ENCODE measurements around the gene JMJD7. TPM values are rescaled to one million over a fixed set of nuclear protein-coding genes. Genes with fewer than 3 reads are reported as not detected.

JMJD7 gene
- total RNA-seq, 1 experiment from 2014 or later, result 2.8 TPM

DNA sequence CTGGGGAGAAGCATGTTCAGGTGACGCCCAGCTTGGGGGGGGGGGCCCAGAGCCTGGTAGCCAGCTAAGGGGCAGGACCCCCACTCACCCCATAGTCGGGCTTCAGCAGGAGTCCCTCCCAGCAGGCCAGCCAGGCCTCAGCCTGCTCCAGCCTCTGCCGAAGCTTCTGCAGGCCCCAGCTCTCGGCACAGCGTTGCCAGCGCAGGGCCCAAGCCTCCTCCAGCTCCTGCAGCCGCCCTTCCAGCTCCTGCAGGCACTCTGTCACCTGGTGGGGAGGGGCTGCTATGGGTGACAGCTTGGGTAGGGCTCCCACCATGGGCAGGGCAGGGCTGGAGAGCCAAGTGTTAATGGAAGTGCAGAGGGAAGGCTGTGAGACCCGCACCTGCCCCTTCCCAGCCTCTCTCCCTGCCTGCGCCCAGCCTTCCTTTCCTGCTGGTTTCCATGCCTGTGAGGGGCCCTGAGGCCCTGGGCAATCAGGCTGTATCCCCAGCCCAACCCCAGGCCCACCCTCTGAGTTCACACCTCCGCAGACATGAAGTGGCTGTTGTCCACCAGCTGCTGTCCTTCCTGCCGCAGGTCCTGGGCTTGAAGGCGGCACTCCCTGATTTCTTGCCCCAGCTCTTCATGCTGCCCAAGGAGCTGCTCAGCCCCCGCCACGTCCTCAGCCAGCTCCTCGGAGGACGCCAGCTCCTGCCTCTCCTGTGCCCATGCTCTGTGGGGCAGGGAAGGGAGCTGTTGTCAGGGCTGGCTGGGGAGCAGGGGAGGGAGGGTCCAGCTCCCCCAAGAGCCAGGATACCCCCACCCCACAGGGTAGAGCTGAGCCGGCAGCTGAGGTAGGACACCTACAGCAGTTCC lies 25.1 kb downstream of the JMJD7 start:
- in situ Hi-C loops (cut with HindIII; ENCODE audit: low pct_unique_long_range_greater_than_20kb, low sequenced_read_pairs), result no loop called here

DNA sequence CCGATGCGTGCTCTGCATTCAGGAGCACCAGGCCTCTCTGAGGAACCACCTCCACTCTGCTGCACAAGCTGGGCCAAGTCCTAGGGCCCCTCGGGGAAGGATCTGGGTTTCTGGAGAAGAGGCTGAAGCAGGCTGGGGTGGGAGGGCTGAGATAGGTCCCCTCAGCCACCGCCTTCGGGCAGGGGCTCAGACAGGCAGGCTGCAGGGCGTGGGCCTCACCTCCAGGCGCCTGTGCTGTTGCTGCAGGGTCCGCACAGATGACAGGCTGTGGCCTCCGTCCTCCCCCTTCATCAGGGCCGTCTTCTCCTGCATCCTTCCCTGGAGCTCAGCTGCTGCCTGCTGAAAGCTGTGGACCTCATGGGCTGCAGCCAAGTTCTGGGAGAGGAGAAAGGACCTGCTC lies 25.9 kb downstream of the JMJD7 start:
- DNase-seq (ENCODE audit: low read depth), result no peak
- in situ Hi-C loops (cut with HindIII; ENCODE audit: low pct_unique_long_range_greater_than_20kb, low sequenced_read_pairs), result no loop called here

More for the DNA sequence above, 25.1 kb downstream of the JMJD7 start:
- no peak for DNase-seq (ENCODE audit: low read depth)

DNA sequence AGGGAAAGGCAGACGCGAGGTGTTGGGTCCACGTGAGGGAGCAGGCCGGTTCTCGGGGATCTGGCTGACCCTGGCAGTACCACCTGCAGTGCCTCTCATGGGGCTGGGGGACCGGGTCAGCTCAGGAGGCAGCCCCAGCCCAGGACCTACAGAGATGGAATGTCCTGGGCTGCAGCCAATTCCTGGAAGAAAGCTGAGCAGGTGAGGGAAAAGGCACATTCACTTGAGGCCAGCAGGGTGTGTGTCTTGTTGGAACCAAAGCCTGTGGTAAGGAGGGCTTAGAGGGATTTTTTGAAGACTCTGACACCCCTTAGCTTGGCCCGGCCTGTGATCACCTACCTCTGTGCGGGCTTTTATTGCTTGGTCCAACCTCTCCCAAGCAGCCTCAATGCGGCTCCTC lies 26.6 kb downstream of the JMJD7 start:
- in situ Hi-C loops (cut with HindIII; ENCODE audit: low pct_unique_long_range_greater_than_20kb, low sequenced_read_pairs), result no loop called here
- no peak for DNase-seq (ENCODE audit: low read depth)

- in situ Hi-C loops (cut with HindIII; ENCODE audit: low pct_unique_long_range_greater_than_20kb, low sequenced_read_pairs), result no loop called here
- DNase-seq (ENCODE audit: low read depth), result no peak
These were observed 27.5 kb downstream of the JMJD7 start for GRCh38 chr15:41855261-41855961.

GRCh38 chr15:41856262-41856661 lies 28.4 kb downstream of the JMJD7 start:
- in situ Hi-C loops (cut with HindIII; ENCODE audit: low pct_unique_long_range_greater_than_20kb, low sequenced_read_pairs), result no loop called here
- no peak for DNase-seq (ENCODE audit: low read depth)

DNA sequence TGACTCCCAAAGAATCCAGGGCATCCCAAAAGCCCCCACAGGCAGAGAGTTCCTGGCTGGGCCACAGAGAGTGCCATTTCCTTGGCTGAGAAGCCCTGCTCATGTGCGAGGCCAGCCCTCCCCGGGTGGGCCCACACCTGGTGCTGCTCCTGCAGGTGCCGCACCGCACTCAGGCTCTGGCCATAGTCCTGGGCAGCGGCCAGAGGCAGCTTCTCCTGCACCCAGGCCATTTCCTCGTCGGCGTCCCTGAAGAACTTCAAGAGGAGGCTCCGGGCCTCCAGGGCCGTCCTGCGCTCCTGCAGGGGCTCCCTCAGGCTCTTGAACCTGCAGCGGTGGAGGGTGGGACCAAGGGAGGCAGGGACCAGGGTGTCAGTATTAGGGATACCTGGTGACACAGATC lies 28.8 kb downstream of the JMJD7 start:
- no peak for DNase-seq (ENCODE audit: low read depth)
- in situ Hi-C loops (cut with HindIII; ENCODE audit: low pct_unique_long_range_greater_than_20kb, low sequenced_read_pairs), result no loop called here

DNA sequence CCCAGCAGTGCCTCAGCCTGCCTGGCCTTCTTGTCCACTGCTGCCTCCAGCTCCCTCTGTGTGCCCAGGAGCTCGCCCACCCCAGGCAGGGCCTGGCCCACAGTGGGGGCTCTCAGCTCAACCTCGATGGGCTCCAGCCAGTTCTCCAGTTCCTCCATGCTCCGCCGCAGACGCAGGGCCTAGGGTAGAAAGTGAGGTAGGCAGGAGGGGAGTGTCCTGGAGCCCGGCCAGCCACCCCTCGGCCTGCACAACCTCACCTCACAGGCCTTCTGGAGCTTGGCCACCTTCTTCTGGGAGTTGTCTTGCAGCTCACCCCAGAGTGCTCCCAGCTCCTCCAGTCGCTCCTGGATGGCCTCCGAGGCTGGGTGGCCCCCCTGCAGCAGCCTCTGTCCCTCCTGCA lies 29.4 kb downstream of the JMJD7 start:
- no peak for DNase-seq (ENCODE audit: low read depth)
- in situ Hi-C loops (cut with HindIII; ENCODE audit: low pct_unique_long_range_greater_than_20kb, low sequenced_read_pairs), result no loop called here

GRCh38 chr15:41858756-41859155 lies 30.9 kb downstream of the JMJD7 start:
- in situ Hi-C loops (cut with HindIII; ENCODE audit: low pct_unique_long_range_greater_than_20kb, low sequenced_read_pairs), result no loop called here
- no peak for DNase-seq (ENCODE audit: low read depth)

DNA sequence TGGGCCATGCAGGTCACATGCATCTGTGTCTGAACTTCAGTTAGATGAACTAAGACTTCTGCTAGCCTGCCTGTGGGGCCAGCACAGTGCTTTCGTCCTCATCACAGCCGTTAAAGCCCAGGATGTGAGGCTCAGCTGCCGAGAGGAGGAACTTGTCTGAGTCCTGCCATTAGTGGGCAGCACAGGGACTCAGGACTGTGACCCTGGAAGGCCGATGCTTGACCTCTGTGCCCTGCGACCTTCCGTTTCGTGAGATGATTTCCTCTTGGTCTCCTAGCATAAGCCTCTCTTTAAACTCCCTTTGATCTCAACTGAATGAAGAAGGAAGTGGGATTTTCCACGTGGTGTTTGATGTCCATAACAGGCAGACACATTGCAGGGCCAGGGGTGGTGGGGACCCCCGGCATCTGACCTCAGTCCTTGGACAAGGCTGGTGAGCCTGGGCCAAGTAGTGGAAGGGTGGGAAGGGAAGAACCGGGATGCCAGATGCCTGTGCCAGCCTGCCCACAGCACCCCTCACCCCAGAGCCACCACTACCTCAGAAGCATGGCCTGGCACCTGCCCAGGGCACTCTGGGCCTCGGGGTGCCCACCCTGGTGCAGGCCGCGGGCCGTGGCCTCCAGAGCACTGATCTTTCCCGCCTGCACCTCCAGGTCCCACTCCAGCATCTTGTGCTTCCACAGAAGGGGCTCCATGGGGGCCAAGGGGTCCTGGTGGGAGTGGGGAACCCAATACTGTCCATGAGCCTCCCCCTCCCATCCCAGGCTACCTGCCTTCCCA lies 32.3 kb downstream of the JMJD7 start:
- in situ Hi-C loops (cut with HindIII; ENCODE audit: low pct_unique_long_range_greater_than_20kb, low sequenced_read_pairs), result no loop called here
- DNase-seq (ENCODE audit: low read depth), result no peak

GRCh38 chr15:41861736-41862356 lies 34.0 kb downstream of the JMJD7 start:
- in situ Hi-C loops (cut with HindIII; ENCODE audit: low pct_unique_long_range_greater_than_20kb, low sequenced_read_pairs), result no loop called here
- DNase-seq (ENCODE audit: low read depth), result no peak

GRCh38 chr15:41862515-41863116 lies 34.7 kb downstream of the JMJD7 start:
- no peak for DNase-seq (ENCODE audit: low read depth)
- in situ Hi-C loops (cut with HindIII; ENCODE audit: low pct_unique_long_range_greater_than_20kb, low sequenced_read_pairs), result no loop called here

DNA sequence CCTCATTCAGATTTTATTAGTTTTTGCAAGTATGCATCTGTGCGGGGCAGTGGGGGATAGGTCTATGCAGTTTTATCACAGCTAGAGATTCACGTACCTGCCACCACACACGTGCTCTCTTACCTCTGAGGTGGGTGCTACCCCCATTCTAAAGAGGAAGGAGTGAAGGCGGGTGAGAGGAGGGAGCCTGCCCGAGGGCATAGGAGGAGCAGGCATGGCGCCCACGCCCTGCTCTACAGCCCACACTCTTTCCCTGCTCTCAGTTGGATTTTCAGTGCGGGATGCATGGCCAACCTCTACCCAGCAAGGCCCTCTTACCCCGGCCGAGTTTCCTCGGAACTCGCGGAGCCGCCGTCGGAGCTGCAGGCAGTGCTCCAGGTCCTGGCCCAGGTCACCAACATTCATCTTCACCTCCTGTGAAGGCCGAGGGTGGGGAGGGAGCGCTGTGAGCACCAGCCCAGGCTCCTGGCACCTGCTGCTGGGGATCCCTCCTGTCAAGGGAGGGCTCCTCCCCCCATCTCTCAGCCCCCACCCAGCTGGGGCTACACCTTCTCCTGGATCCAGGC lies 37.7 kb downstream of the JMJD7 start:
- in situ Hi-C loops (cut with HindIII; ENCODE audit: low pct_unique_long_range_greater_than_20kb, low sequenced_read_pairs), result no loop called here
- DNase-seq (ENCODE audit: low read depth), result no peak

DNA sequence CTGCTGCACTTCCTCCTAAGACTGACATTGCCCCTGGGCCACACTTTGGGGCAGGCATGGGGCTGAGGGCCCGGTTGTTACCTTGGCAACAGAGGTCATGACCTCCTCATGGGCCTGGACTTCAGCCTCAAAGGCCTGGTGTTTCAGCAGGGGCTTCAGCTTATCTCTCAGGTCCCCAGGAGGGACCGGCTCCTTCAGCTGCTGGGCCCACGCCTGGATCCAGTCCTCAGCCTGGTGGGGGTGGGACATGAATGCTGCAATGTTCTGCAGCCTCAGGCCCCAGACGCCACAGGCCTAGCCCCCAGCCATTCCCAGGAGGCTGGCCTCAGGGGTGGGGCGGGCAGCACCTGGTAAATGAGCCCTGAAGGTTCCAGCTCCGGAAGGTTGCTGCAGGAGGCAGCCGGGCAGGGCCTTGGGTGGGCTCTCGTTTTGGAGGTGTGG lies 38.4 kb downstream of the JMJD7 start:
- in situ Hi-C loops (cut with HindIII; ENCODE audit: low pct_unique_long_range_greater_than_20kb, low sequenced_read_pairs), result no loop called here
- DNase-seq (ENCODE audit: low read depth), result no peak

DNA sequence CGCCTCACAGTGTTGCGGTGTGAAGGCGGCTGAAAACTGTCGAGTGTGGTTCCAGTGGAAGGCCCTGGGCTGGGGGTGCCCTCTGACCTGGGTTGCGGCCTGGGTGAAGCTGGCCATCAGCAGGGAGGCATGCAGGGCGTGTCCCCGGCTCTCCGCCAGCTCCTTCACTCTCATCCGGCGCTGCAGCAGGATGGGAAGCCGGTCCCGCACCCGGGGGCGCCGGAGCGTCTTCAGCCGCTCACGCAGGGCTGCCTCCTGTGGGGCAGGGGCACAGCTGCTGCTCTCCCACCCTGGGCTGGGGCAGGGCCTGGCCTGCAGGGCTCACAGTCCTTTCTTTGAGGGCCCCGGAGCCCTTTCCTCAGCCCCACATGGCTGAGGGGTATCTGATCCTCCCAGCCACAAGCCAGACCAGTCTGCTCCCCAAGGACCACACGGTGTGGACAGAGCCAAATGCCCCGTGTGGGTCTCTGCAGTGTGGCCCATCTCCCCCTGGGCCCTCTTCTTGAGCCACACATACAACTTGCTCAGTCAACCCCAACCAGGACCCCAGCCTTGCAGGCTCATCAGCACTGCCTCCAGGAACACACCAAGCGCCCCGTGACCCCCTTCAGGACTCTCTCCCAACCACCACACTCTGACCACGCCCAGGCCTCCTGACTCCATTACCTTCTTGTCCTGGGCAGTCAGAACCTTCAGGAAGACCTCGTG lies 39.1 kb downstream of the JMJD7 start:
- in situ Hi-C loops (cut with HindIII; ENCODE audit: low pct_unique_long_range_greater_than_20kb, low sequenced_read_pairs), result no loop called here
- no peak for DNase-seq (ENCODE audit: low read depth)

GRCh38 chr15:41868321-41868720 lies 40.4 kb downstream of the JMJD7 start:
- DNase-seq (ENCODE audit: low read depth), result no peak
- in situ Hi-C loops (cut with HindIII; ENCODE audit: low pct_unique_long_range_greater_than_20kb, low sequenced_read_pairs), result no loop called here

DNA sequence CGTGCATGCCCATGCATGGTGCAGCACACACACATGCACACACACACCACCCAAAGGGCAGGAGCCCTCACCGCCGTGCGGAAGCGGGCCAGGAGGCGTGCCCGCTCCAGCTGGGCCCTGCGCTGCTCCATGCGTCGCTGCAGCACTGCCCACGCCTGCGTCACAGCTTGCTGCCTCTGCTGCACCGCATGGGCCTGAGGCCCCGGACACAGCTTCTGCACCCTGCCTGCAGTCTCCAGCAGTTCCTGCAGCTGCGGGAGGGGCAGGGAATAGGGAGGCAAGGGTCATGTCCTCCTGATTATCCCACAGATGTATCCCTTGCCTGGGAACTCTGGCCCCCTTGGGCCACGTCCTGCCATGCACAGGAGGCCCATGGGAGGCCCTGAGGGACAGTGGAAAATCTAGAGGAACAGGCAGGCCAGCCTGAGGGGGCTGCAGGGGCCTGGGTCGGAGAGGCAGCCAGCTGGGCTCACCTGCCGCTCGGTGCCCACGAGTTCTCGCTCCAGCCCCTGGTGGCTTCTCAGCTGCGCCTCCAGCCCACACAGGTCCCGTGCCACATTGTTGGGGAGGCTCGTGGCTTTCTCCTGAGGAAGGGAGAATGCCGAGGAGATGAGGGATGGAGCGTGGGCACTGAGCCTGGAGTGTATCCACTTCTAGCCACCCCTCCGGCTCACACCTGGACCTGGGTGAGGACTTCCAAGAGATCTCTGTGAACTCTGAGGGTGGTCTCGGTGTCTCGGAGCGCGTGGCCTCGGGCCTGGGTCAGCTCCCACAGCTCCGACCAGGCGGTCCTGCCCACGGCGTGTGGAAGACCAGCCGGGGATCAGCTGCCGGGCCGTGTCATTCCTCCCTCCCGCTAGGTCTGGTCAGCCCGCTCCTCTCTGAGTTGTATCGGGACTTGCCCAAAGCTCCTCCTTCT lies 42.1 kb downstream of the JMJD7 start:
- no peak for DNase-seq (ENCODE audit: low read depth)
- in situ Hi-C loops (cut with HindIII; ENCODE audit: low pct_unique_long_range_greater_than_20kb, low sequenced_read_pairs), result no loop called here

Measured in Caki2 (cell line).